Measurements from ENCODE around the gene SSBP3.

Gene SSBP3

GRCh38 chr1:54186056-54186455 is 220.1 kb downstream of the SSBP3 start:
- TF ChIP-seq CTCF (IDR thresholded peaks at IDR 0.05; ENCODE audit: extremely low read depth, insufficient read depth, missing control alignments) = no peak
- in situ Hi-C loops (cut with MboI; ENCODE audit: low pct_unique_long_range_greater_than_20kb, low sequenced_read_pairs, unreplicated experiment) = no loop called here
- no peak for DNase-seq (ENCODE audit: low spot score)

- no peak for TF ChIP-seq CTCF (IDR thresholded peaks at IDR 0.05; ENCODE audit: extremely low read depth, insufficient read depth, missing control alignments)
- in situ Hi-C loops (cut with MboI; ENCODE audit: low pct_unique_long_range_greater_than_20kb, low sequenced_read_pairs, unreplicated experiment) = no loop called here
- DNase-seq (ENCODE audit: low spot score) = no peak
These were observed 225.4 kb downstream of the SSBP3 start for GRCh38 chr1:54180701-54181360.

GRCh38 chr1:54178296-54179070 is 227.7 kb downstream of the SSBP3 start:
- no peak for DNase-seq (ENCODE audit: low spot score)
- in situ Hi-C loops (cut with MboI; ENCODE audit: low pct_unique_long_range_greater_than_20kb, low sequenced_read_pairs, unreplicated experiment) = no loop called here
- TF ChIP-seq CTCF (IDR thresholded peaks at IDR 0.05; ENCODE audit: extremely low read depth, insufficient read depth, missing control alignments) = no peak

- no peak for TF ChIP-seq CTCF (IDR thresholded peaks at IDR 0.05; ENCODE audit: extremely low read depth, insufficient read depth, missing control alignments)
- in situ Hi-C loops (cut with MboI; ENCODE audit: low pct_unique_long_range_greater_than_20kb, low sequenced_read_pairs, unreplicated experiment) = no loop called here
- DNase-seq (ENCODE audit: low spot score) = no peak
These were observed 228.5 kb downstream of the SSBP3 start for GRCh38 chr1:54177726-54178125.

- no peak for DNase-seq (ENCODE audit: low spot score)
- in situ Hi-C loops (cut with MboI; ENCODE audit: low pct_unique_long_range_greater_than_20kb, low sequenced_read_pairs, unreplicated experiment) = no loop called here
- no peak for TF ChIP-seq CTCF (IDR thresholded peaks at IDR 0.05; ENCODE audit: extremely low read depth, insufficient read depth, missing control alignments)
These were observed 229.4 kb downstream of the SSBP3 start for GRCh38 chr1:54176621-54177327.

Data from GM13977 (cell line).